ENCODE measurements around the gene PRR30. TPM values are rescaled to one million over a fixed set of nuclear protein-coding genes. Genes with fewer than 3 reads are reported as not detected.

Gene PRR30
- total RNA-seq, 1 experiment from 2014 or later = not detected

DNA sequence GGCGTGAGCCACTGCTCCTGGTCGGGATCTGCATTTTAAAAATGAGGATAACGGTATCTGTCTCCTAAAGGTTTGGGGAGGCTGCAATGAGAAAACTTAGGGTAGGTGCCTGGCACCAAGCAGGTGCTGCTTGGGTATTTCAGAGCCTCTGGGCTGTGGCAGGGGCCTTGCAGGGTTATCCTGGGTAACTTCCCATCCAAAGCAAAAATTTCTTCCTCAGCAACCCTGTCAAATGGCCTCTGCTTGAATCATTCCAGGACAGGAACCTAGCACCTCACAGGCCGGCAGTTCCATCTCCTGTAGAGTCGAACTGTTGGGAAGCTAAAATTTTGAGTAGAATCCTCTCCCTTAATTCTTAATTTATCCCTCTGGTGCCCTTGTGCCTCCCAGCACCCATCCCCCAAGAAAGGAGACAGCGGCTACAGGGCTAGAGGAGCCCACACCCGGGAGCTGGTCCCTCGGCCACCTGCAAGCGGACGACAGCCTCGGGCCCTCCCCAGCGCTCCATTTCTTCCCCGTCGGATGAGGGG is 21.1 kb downstream of the PRR30 start:
- Histone ChIP-seq H3K36me3 (ENCODE audit: control insufficient read depth in 1 of 2, insufficient read depth in 2 of 2, low read length in 2 of 2) (no peaks in the 10 kb centered on the region), H3K79me2 (ENCODE audit: insufficient read depth, low read length) (no peaks in the 10 kb centered on the region), H3K9me3 (ENCODE audit: control insufficient read depth in 1 of 2, insufficient read depth in 1 of 2, low read depth in 1 of 2, low read length in 2 of 2) (no peaks in the 10 kb centered on the region), H4K20me1 (ENCODE audit: insufficient read depth) (no peaks in the 10 kb centered on the region), H3K9me2 (ENCODE audit: insufficient read depth) (no peaks in the 10 kb centered on the region), H3K4me1 (ENCODE audit: control insufficient read depth in 1 of 2, insufficient read depth in 2 of 2, low read length in 2 of 2) (peaks cover 0 to 17% of the 10 kb centered on the region in 2 experiments; a peak in 3 of 4 replicates), H3K9ac (ENCODE audit: low read length) (peak overlapping the region; percentile 56), H3K27me3 (ENCODE audit: insufficient read depth, low read length) (no peaks in the 10 kb centered on the region), H3K4me2 (ENCODE audit: low read length) (peak overlapping the region; percentile 76), H3K27ac (ENCODE audit: low read depth, low read length) (peak overlapping the region; percentile 41; the same call in 1 of the 2 replicates), H3K4me3 (replicated peaks in 1 of 2; ENCODE audit: low read depth in 1 of 2, low read length in 2 of 2) (peak overlapping the region; percentile 40 to 53), H2AFZ (ENCODE audit: low read depth, low read length, poor library complexity, severe bottlenecking) (no peak overlapping the region)
- BruUV-seq (replicated peaks) = no TSS peak
- RAD21 ChIA-PET (ENCODE audit: low non-redundant PET in 1 of 2, low total read pairs in 2 of 2, uncharacterized antibody in 2 of 2, unreplicated experiment in 2 of 2) = no interaction called here
- POLR2A ChIA-PET = no interaction called here
- DNase-seq (ENCODE audit: low read depth, low spot score) = no peak
- no peak for TF ChIP-seq SP1 (IDR thresholded peaks at IDR 0.05; ENCODE audit: low read depth)
- peak; percentile 28 for ATAC-seq
- intact Hi-C loops (cut with micrococcal nuclease) = no loop called here
- CTCF ChIA-PET = no interaction called here

DNA sequence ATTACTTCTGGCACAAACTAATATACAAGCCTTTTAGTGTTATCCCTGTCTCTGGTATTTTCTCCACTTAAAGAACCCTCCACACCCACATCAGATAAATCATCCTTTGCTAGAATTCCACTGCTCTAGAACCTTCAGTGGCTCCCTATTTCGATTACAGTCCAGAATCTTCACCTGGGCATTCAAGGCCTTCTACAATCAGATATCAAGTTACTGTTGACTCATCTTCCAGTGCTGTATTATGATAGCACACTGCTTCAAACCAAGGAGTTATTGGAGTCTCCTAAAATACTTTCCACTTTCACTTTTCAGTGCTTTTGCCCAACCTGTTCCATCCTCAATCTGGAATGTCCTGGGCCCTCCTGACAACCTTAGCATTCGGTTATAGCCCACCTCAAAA is 23.7 kb downstream of the PRR30 start:
- no peak for ATAC-seq
- no peak overlapping the region for H3K4me3 ChIP-seq (replicated peaks in 1 of 2; ENCODE audit: low read depth in 1 of 2, low read length in 2 of 2)
- POLR2A ChIA-PET = no interaction called here
- H3K9me2 ChIP-seq (ENCODE audit: insufficient read depth) = no peaks in the 10 kb centered on the region
- H3K9me3 ChIP-seq (ENCODE audit: control insufficient read depth in 1 of 2, insufficient read depth in 1 of 2, low read depth in 1 of 2, low read length in 2 of 2) = no peaks in the 10 kb centered on the region
- no peaks in the 10 kb centered on the region for H4K20me1 ChIP-seq (ENCODE audit: insufficient read depth)
- no peaks in the 10 kb centered on the region for H3K27me3 ChIP-seq (ENCODE audit: insufficient read depth, low read length)
- H2AFZ ChIP-seq (ENCODE audit: low read depth, low read length, poor library complexity, severe bottlenecking) = no peak overlapping the region
- intact Hi-C loops (cut with micrococcal nuclease) = no loop called here
- TSS peak; percentile 24 for BruUV-seq (replicated peaks)
- CTCF ChIA-PET = no interaction called here
- DNase-seq (ENCODE audit: low read depth, low spot score) = no peak
- H3K9ac ChIP-seq (ENCODE audit: low read length) = no peak overlapping the region
- H3K27ac ChIP-seq (ENCODE audit: low read depth, low read length) = no peak overlapping the region
- RAD21 ChIA-PET (ENCODE audit: low non-redundant PET in 1 of 2, low total read pairs in 2 of 2, uncharacterized antibody in 2 of 2, unreplicated experiment in 2 of 2) = no interaction called here
- no peak overlapping the region for H3K4me2 ChIP-seq (ENCODE audit: low read length)
- H3K36me3 ChIP-seq (ENCODE audit: control insufficient read depth in 1 of 2, insufficient read depth in 2 of 2, low read length in 2 of 2) = no peaks in the 10 kb centered on the region
- no peaks in the 10 kb centered on the region for H3K79me2 ChIP-seq (ENCODE audit: insufficient read depth, low read length)
- H3K4me1 ChIP-seq (ENCODE audit: control insufficient read depth in 1 of 2, insufficient read depth in 2 of 2, low read length in 2 of 2) = peaks cover 0 to 17% of the 10 kb centered on the region in 2 experiments; a peak in 3 of 4 replicates
- no peak for TF ChIP-seq SRF (IDR thresholded peaks at IDR 0.05; ENCODE audit: low read depth)
- TF ChIP-seq CEBPB (IDR thresholded peaks at IDR 0.05; ENCODE audit: low read depth) = no peak
- TF ChIP-seq, protein P1, sequence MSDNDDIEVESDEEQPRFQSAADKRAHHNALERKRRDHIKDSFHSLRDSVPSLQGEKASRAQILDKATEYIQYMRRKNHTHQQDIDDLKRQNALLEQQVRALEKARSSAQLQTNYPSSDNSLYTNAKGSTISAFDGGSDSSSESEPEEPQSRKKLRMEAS (IDR thresholded peaks at IDR 0.05) = no peak
- TF ChIP-seq TCF7L2 (IDR thresholded peaks at IDR 0.05; ENCODE audit: borderline replicate concordance, extremely low read depth, insufficient read depth, insufficient read length) = no peak
- no peak for TF ChIP-seq EZH2 (IDR thresholded peaks at IDR 0.05)
- no peak for TF ChIP-seq EZH2phosphoT487 (IDR thresholded peaks at IDR 0.05; ENCODE audit: borderline replicate concordance)
- TF ChIP-seq, protein P2, sequence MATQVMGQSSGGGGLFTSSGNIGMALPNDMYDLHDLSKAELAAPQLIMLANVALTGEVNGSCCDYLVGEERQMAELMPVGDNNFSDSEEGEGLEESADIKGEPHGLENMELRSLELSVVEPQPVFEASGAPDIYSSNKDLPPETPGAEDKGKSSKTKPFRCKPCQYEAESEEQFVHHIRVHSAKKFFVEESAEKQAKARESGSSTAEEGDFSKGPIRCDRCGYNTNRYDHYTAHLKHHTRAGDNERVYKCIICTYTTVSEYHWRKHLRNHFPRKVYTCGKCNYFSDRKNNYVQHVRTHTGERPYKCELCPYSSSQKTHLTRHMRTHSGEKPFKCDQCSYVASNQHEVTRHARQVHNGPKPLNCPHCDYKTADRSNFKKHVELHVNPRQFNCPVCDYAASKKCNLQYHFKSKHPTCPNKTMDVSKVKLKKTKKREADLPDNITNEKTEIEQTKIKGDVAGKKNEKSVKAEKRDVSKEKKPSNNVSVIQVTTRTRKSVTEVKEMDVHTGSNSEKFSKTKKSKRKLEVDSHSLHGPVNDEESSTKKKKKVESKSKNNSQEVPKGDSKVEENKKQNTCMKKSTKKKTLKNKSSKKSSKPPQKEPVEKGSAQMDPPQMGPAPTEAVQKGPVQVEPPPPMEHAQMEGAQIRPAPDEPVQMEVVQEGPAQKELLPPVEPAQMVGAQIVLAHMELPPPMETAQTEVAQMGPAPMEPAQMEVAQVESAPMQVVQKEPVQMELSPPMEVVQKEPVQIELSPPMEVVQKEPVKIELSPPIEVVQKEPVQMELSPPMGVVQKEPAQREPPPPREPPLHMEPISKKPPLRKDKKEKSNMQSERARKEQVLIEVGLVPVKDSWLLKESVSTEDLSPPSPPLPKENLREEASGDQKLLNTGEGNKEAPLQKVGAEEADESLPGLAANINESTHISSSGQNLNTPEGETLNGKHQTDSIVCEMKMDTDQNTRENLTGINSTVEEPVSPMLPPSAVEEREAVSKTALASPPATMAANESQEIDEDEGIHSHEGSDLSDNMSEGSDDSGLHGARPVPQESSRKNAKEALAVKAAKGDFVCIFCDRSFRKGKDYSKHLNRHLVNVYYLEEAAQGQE (IDR thresholded peaks at IDR 0.05; ENCODE audit: low read depth) = no peak
- TF ChIP-seq SIN3A (IDR thresholded peaks at IDR 0.05; ENCODE audit: low read depth) = no peak
- no peak for TF ChIP-seq ZNF274 (IDR thresholded peaks at IDR 0.05; ENCODE audit: low read depth, low read length)
- TF ChIP-seq, protein P3, sequence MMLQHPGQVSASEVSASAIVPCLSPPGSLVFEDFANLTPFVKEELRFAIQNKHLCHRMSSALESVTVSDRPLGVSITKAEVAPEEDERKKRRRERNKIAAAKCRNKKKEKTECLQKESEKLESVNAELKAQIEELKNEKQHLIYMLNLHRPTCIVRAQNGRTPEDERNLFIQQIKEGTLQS (IDR thresholded peaks at IDR 0.05) = no peak
- TF ChIP-seq ZFX (IDR thresholded peaks at IDR 0.05) = no peak
- TF ChIP-seq YY1 (IDR thresholded peaks at IDR 0.05; ENCODE audit: extremely low read depth, insufficient replicate concordance, low read depth, low read length) = no peak

Measured in HCT116 (cell line).